ENCODE data around the gene TPSAB1. TPM values are rescaled to one million over a fixed set of nuclear protein-coding genes. Genes with fewer than 3 reads are reported as not detected.
"Not testable (repeated sequence)": the region's sequence is repeated elsewhere in the genome, so short reads cannot be mapped to it uniquely, and the experiment has no call there.

The TPSAB1 gene
- total and polyA plus RNA-seq, 2 donors: 10.8 to 72.9 TPM

- 66% methylated on average over 19 of the region's 23 CpGs for WGBS
- H3K27ac ChIP-seq (ENCODE audit: low read depth); DNase-seq (ENCODE audit: extremely low spot score); H3K4me3 ChIP-seq (ENCODE audit: low read depth, low read length); H3K36me3 ChIP-seq (ENCODE audit: insufficient read depth); H3K4me1 ChIP-seq (ENCODE audit: insufficient read depth): not testable (repeated sequence)
Measured at GRCh38 chr16:1238909-1239308, 1.6 kb upstream of the TPSAB1 start.

GRCh38 chr16:1239575-1239974 is 930 bp upstream of the TPSAB1 start:
- 87% methylated on average over 9 of the region's 9 CpGs for WGBS
- not testable (repeated sequence) for H3K4me3 ChIP-seq (ENCODE audit: low read depth, low read length); H3K27ac ChIP-seq (ENCODE audit: low read depth); DNase-seq (ENCODE audit: extremely low spot score); H3K4me1 ChIP-seq (ENCODE audit: insufficient read depth); H3K36me3 ChIP-seq (ENCODE audit: insufficient read depth)

GRCh38 chr16:1241081-1241480 is 576 bp downstream of the TPSAB1 start:
- H3K4me1 ChIP-seq (ENCODE audit: insufficient read depth); DNase-seq (ENCODE audit: extremely low spot score); H3K27ac ChIP-seq (ENCODE audit: low read depth); H3K36me3 ChIP-seq (ENCODE audit: insufficient read depth); H3K4me3 ChIP-seq (ENCODE audit: low read depth, low read length): not testable (repeated sequence)
- 85% methylated on average over 11 of the region's 15 CpGs for WGBS

- not testable (repeated sequence) for DNase-seq (ENCODE audit: extremely low spot score); H3K27ac ChIP-seq (ENCODE audit: low read depth); H3K36me3 ChIP-seq (ENCODE audit: insufficient read depth); H3K4me3 ChIP-seq (ENCODE audit: low read depth, low read length); H3K4me1 ChIP-seq (ENCODE audit: insufficient read depth)
- 51% methylated on average over 7 of the region's 11 CpGs for WGBS
Measured at GRCh38 chr16:1243363-1243762, 2.9 kb downstream of the TPSAB1 start.

- not testable (repeated sequence) for H3K4me1 ChIP-seq (ENCODE audit: insufficient read depth); DNase-seq (ENCODE audit: extremely low spot score); H3K27ac ChIP-seq (ENCODE audit: low read depth); H3K4me3 ChIP-seq (ENCODE audit: low read depth, low read length); H3K36me3 ChIP-seq (ENCODE audit: insufficient read depth)
- WGBS: 69% methylated on average over 31 of the region's 32 CpGs
Measured at GRCh38 chr16:1243907-1244850, 3.7 kb downstream of the TPSAB1 start.

- no peaks in the 10 kb centered on the region for H3K36me3 ChIP-seq (ENCODE audit: insufficient read depth)
- H3K4me1 ChIP-seq (ENCODE audit: insufficient read depth): no peaks in the 10 kb centered on the region
- H3K27ac ChIP-seq (ENCODE audit: low read depth): no peak overlapping the region
- DNase-seq (ENCODE audit: extremely low spot score): no peak
- no peak overlapping the region for H3K4me3 ChIP-seq (ENCODE audit: low read depth, low read length)
- WGBS: 68% methylated on average over 12 of the region's 12 CpGs
Measured at GRCh38 chr16:1244881-1245280, 4.4 kb downstream of the TPSAB1 start.

- no peak for DNase-seq (ENCODE audit: extremely low spot score)
- WGBS: 44% methylated on average over 22 of the region's 22 CpGs
- no peak overlapping the region for H3K4me3 ChIP-seq (ENCODE audit: low read depth, low read length)
Measured at GRCh38 chr16:1245452-1246020, 5.0 kb downstream of the TPSAB1 start.

GRCh38 chr16:1247903-1248537 is 7.5 kb downstream of the TPSAB1 start:
- not testable (repeated sequence) for H3K4me1 ChIP-seq (ENCODE audit: insufficient read depth); H3K27ac ChIP-seq (ENCODE audit: low read depth); H3K4me3 ChIP-seq (ENCODE audit: low read depth, low read length); H3K36me3 ChIP-seq (ENCODE audit: insufficient read depth); DNase-seq (ENCODE audit: extremely low spot score)
- 81% methylated on average over 13 of the region's 14 CpGs for WGBS

More at GRCh38 chr16:1245452-1246020, 5.0 kb downstream of the TPSAB1 start:
- Histone ChIP-seq H3K36me3 (ENCODE audit: insufficient read depth) (no peaks in the 10 kb centered on the region), H3K27ac (ENCODE audit: low read depth) (no peak overlapping the region), H3K4me1 (ENCODE audit: insufficient read depth) (no peaks in the 10 kb centered on the region)

- not testable (repeated sequence) for DNase-seq (ENCODE audit: extremely low spot score); H3K36me3 ChIP-seq (ENCODE audit: insufficient read depth); H3K27ac ChIP-seq (ENCODE audit: low read depth); H3K4me3 ChIP-seq (ENCODE audit: low read depth, low read length); H3K4me1 ChIP-seq (ENCODE audit: insufficient read depth)
- 63% methylated on average over 6 of the region's 43 CpGs for WGBS
Measured at GRCh38 chr16:1249031-1249755, 8.7 kb downstream of the TPSAB1 start.

- WGBS: no CpG with 5 or more reads among the region's 47 CpGs
- H3K27ac ChIP-seq (ENCODE audit: low read depth); H3K36me3 ChIP-seq (ENCODE audit: insufficient read depth); H3K4me1 ChIP-seq (ENCODE audit: insufficient read depth); H3K4me3 ChIP-seq (ENCODE audit: low read depth, low read length); DNase-seq (ENCODE audit: extremely low spot score): not testable (repeated sequence)
Measured at GRCh38 chr16:1253701-1254364, 13.3 kb downstream of the TPSAB1 start.

- WGBS: 91% methylated on average over 3 of the region's 3 CpGs
- not testable (repeated sequence) for H3K4me1 ChIP-seq (ENCODE audit: insufficient read depth)
Measured at GRCh38 chr16:1254821-1255220, 14.3 kb downstream of the TPSAB1 start.

GRCh38 chr16:1255276-1256122 is 15.0 kb downstream of the TPSAB1 start, which contains the start of gene TPSD1:
TSS of gene TPSD1 (plus strand) at chr16:1256069. CDS start at chr16:1256281, 212 bp downstream.
- not testable (repeated sequence) for DNase-seq (ENCODE audit: extremely low spot score); H3K4me3 ChIP-seq (ENCODE audit: low read depth, low read length); H3K27ac ChIP-seq (ENCODE audit: low read depth); H3K4me1 ChIP-seq (ENCODE audit: insufficient read depth); H3K36me3 ChIP-seq (ENCODE audit: insufficient read depth)
- 72% methylated on average over 26 of the region's 26 CpGs for WGBS

More at GRCh38 chr16:1254821-1255220, 14.3 kb downstream of the TPSAB1 start:
- not testable (repeated sequence) for DNase-seq (ENCODE audit: extremely low spot score); H3K36me3 ChIP-seq (ENCODE audit: insufficient read depth); H3K27ac ChIP-seq (ENCODE audit: low read depth); H3K4me3 ChIP-seq (ENCODE audit: low read depth, low read length)
